ENCODE measurements around the gene ECEL1.

ECEL1 gene

GRCh38 chr2:232523682-232524597 lies 36.3 kb upstream of the ECEL1 start:
- in situ Hi-C loops (cut with MboI; ENCODE audit: low sequenced_read_pairs): no loop called here

DNA sequence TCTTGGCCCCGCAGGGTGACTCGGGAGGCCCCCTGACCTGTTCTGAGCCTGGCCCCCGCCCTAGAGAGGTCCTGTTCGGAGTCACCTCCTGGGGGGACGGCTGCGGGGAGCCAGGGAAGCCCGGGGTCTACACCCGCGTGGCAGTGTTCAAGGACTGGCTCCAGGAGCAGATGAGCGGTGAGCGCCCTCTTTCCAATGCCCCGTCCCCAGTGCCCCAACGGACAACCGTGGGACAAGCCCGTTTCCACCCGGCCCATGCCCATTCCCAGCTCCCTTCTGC lies 35.7 kb upstream of the ECEL1 start:
- in situ Hi-C loops (cut with MboI; ENCODE audit: low sequenced_read_pairs): no loop called here

DNA sequence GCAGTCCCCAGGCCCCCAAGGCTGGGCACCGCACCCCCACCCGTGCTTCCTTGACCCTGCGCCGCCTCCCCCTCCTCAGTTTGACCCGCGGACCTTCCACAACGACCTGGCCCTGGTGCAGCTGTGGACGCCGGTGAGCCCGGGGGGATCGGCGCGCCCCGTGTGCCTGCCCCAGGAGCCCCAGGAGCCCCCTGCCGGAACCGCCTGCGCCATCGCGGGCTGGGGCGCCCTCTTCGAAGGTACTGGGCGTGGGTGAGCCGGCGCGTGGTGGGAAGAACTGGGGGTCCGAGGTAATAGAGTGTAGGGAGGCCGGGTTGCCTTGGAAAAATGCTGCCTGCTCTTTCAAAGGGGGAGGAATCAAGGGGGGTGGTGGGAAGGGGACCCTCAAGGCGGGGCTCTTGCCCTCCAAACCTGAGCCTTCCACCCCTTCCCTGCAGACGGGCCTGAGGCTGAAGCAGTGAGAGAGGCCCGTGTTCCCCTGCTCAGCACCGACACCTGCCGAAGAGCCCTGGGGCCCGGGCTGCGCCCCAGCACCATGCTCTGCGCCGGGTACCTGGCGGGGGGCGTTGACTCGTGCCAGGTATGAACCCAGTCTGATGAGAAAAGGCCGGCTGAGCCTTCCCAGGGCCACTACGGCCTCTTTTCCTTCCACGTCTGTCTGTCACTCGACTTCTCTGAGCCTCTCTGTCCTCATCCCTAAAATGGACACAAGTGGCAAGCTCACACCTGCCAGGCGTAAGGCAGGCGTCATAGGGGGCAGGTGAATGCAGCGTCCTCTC lies 35.2 kb upstream of the ECEL1 start:
- in situ Hi-C loops (cut with MboI; ENCODE audit: low sequenced_read_pairs): no loop called here

GRCh38 chr2:232521959-232522622 lies 34.5 kb upstream of the ECEL1 start:
- in situ Hi-C loops (cut with MboI; ENCODE audit: low sequenced_read_pairs): no loop called here

DNA sequence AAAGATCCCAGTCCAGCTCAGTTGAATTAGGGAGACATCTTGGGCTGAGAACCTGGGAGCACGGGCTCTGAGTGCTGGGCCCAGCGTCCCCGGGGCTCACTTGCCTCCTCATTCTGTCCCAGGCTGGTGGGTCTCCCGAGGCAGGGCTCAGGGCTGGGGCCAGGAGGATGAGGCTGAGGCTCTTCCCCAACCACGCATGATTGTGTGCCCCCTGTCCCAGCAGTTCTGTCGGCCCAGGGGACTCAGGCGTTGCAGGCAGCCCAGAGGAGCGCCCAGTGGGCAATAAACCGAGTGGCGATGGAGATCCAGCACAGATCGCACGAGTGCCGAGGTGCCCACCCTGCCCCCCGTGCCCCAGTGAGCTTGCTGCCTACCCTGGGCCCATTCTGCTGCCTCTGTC lies 33.5 kb upstream of the ECEL1 start:
- in situ Hi-C loops (cut with MboI; ENCODE audit: low sequenced_read_pairs): no loop called here

DNA sequence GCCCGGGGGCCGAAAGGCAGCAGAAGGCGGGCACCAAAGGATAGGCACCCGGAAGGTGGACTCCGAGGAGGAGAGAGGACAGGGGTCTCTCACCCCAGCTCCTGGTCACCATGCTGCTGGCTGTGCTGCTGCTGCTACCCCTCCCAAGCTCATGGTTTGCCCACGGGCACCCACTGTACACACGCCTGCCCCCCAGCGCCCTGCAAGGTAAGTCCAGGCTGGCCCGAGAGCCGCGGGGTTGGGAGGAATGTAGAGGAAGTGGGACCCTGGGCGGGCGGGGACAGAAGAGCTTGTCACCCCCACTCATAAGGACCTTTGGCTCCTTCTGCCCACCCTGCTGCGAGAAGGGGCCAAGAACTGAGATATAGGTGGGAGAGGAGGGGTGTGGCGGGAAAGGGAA lies 32.9 kb upstream of the ECEL1 start:
- in situ Hi-C loops (cut with MboI; ENCODE audit: low sequenced_read_pairs): no loop called here

DNA sequence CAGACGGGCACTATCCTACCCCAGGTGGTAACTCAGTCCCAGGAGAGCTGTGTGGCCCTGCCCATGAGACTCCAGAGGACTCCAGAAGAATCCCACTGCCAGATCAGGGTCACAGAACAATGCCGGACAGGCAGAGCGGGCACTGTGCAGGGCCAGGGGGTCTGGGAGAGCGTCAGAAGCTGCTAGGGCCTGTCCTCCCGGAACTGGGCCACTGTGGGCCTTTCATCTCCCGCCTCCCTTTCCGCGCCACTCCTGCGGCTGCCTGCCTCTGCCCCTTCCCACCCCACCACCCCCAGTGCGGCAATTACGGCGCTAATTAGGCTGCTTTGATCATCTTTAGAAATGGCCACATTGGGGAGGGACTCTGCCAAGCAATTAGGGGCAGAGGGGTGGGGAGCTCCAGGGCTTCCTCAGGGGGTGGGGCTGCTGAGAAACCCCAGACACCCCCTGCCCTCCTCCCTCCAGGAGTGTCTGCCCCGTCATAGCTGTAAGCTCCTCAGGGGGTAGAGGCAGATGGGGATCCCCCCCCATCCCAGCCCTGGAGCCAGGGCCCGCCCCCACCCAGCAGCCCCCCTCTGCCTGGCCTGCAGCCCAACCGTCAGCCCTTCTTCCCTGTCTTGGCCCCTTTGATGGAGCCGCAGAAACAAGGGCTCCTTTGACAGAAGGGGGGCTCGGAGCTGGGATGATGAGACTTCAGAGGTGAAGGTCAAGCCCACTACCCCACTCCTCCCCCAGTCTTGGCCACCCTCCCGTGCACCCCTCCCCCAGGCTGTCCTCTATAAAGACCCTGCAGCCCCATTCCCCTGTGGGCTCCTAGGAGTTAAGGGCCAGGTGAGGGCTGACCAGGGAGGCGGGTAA lies 32.2 kb upstream of the ECEL1 start, which contains the start of gene PRSS56:
TSS of gene PRSS56 (plus strand) at position 808 of the 858 bp plus-strand sequence. CDS start 211 bp downstream, outside the sequence.
- in situ Hi-C loops (cut with MboI; ENCODE audit: low sequenced_read_pairs): no loop called here

- in situ Hi-C loops (cut with MboI; ENCODE audit: low sequenced_read_pairs): no loop called here
These were observed 31.2 kb upstream of the ECEL1 start for GRCh38 chr2:232518844-232519243.

DNA sequence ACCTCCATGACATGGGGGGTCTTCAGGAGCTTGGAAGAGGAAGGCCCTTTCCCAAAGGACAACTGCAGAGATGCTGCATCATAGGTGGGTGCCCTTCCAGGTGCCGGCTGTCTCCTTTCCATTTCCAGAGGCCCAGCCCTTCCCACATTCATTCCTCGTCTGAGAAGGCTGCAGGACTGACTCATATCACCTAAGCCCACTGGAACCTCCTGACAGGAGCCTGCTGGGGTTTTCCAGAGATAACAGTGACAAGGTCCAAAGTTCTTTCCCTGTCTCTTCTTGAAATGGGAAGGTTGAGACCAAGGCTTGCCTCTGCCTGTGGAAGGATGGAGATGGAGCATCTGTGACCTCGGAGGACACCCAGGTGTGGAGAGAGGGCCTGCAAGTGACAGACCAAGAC lies 28.9 kb upstream of the ECEL1 start:
- in situ Hi-C loops (cut with MboI; ENCODE audit: low sequenced_read_pairs): no loop called here

- in situ Hi-C loops (cut with MboI; ENCODE audit: low sequenced_read_pairs): no loop called here
These were observed 28.0 kb upstream of the ECEL1 start for GRCh38 chr2:232515639-232516038.

DNA sequence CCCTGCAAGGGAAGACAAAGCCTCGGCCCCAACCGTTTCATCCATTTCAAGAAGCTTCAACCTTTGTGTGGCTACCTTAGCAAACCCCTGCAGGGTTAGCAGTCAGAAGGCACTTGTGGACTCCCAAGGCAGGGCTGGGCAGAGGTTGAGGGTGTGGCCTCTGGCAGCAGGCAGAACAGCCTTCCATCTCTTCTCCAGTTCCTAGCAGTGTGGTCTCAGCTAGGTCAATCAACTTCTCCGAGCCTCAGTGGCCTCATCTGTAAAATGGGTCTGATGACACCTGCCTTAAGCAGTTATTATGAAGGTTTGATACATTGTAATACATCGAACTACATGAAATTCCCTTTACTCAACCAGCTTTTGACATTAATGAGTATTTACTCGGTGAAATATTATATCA lies 25.7 kb upstream of the ECEL1 start:
- in situ Hi-C loops (cut with MboI; ENCODE audit: low sequenced_read_pairs): no loop called here

DNA sequence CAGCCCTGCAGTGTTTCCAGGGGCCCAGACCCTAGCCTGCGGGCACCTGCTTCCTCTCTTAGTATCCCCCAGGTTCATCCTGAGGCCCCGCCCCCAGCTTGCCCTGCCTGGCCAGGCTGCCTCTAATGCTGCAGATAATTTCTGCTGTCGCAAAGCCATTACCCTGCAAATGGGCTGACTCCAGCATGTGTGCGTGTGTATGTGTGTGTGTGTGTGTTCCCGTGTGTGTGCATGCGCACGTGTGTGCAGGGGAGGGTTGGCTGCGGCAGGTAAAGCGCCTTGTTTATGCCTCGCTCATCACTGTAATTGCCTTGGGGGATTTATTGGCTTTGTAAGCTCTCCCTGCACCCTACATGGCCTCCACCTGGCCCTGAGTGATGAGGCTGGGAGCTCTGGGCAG lies 25.0 kb upstream of the ECEL1 start:
- in situ Hi-C loops (cut with MboI; ENCODE audit: low sequenced_read_pairs): no loop called here

GRCh38 chr2:232511336-232511890 lies 23.8 kb upstream of the ECEL1 start:
- in situ Hi-C loops (cut with MboI; ENCODE audit: low sequenced_read_pairs): no loop called here

DNA sequence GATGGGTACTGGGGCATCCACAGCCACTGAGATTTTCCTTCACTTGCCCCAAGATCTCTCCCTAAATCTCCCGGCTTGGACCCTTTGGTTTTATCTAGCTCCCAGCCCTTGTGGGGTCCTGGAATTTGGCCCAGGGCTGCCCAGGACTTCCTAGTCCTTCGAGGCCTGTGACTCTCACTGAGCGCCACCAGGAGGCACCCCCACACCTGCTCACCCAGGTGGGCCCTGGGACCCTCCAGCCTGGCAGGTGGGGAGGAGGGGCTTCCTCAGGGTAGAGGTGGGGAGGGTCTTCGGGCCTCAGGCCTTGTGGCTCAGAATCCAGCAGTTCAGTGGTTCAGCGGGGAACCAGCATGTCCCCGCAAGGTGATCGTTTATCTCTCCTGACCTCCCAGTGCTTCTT lies 20.6 kb upstream of the ECEL1 start:
- in situ Hi-C loops (cut with MboI; ENCODE audit: low sequenced_read_pairs): no loop called here

- in situ Hi-C loops (cut with MboI; ENCODE audit: low sequenced_read_pairs): no loop called here
These were observed 19.1 kb upstream of the ECEL1 start for GRCh38 chr2:232506709-232507108.

GRCh38 chr2:232505856-232506255 lies 18.2 kb upstream of the ECEL1 start:
- in situ Hi-C loops (cut with MboI; ENCODE audit: low sequenced_read_pairs): no loop called here

- in situ Hi-C loops (cut with MboI; ENCODE audit: low sequenced_read_pairs): no loop called here
These were observed 16.8 kb upstream of the ECEL1 start for GRCh38 chr2:232504438-232504837.

- in situ Hi-C loops (cut with MboI; ENCODE audit: low sequenced_read_pairs): no loop called here
These were observed 16.2 kb upstream of the ECEL1 start for GRCh38 chr2:232503809-232504323.

DNA sequence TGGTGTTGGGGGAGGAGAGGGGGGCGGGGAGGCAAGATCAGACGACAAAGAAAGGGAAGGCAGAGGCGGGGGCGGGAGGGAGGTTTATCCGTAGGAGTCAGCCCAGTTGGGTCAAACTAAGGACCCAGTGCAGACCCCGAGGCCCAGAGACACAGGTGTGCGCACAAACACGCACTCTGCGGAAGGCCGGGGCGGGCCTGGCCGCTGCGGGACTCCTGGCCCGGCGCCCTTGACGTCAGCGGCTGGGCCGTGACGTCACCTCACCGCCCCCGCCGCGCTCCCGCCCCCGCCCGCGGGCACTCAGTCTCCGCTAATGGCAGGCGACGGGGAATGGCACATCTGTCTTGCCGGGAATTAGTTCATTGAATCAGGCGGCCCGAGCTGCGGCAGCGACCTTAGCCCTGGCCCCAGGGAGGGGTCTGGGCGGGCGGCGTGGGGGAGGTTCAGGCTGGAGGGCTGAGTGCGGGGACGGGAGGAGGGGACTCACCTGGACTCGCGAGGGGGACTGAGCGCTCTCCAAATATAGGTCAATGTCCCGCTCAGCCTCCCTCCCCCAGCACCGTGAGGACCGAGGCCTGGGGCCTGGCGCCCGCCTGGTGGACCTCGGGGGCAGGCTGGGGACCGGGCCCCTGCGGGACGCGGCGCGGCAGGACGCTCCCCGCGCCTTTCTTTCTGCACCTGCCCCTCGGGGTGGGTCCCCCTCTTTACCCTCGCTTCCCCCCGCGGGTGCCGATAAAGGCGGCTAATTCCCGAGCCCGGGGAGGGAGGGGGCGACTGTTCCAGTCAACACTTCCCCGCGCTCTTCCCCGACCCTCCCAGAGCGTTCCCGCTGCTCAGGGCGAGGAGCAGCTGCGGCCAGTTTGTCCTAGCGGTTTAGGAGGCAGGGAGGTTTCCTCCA lies 15.5 kb upstream of the ECEL1 start:
- in situ Hi-C loops (cut with MboI; ENCODE audit: low sequenced_read_pairs): no loop called here

Measured in HL-60/S4 treated with retinoic acid at 250 ng/mL for 4 days and 3 days (cell line).